ENCODE results near the gene KCNA2. TPM values are rescaled to one million over a fixed set of nuclear protein-coding genes. Genes with fewer than 3 reads are reported as not detected.

KCNA2 gene
- total RNA-seq, 1 donor from 2014 or later = 0.04 TPM

DNA sequence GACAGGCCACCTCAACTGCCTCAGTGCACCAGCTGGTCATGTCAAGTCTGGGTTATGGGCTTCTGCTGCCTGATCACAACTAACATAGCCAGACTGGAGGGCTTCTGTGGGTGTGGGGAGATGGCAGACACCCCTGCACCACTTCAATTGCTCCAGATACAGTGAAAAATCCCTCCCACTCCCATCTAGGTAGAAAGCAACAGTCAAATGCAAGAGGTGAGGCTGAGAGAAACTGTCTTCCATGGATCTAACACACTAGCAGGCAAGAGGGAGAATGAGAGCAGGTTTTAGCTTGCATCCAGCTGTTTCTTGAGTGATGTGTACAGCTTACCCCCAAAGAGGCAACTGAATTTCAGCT lies 10.8 kb downstream of the KCNA2 start:
- no peak for DNase-seq (ENCODE audit: low spot score)
- no peak overlapping the region for H3K4me3 ChIP-seq
- H2AFZ ChIP-seq (replicated peaks) = no peak overlapping the region
- H3K27me3 Mint-ChIP-seq (ENCODE audit: insufficient read depth, low read depth) = no peaks in the 10 kb centered on the region
- no peak overlapping the region for H3K9ac ChIP-seq
- H3K79me2 ChIP-seq (ENCODE audit: low read depth) = no peaks in the 10 kb centered on the region
- no peak overlapping the region for H3K27ac Mint-ChIP-seq
- H3K36me3 Mint-ChIP-seq = no peaks in the 10 kb centered on the region
- peaks cover 60% of the 10 kb centered on the region for H3K27me3 ChIP-seq
- H3K4me1 Mint-ChIP-seq = peaks cover 5% of the 10 kb centered on the region
- peaks cover 2% of the 10 kb centered on the region for H3K9me3 Mint-ChIP-seq
- TF ChIP-seq, protein P1, sequence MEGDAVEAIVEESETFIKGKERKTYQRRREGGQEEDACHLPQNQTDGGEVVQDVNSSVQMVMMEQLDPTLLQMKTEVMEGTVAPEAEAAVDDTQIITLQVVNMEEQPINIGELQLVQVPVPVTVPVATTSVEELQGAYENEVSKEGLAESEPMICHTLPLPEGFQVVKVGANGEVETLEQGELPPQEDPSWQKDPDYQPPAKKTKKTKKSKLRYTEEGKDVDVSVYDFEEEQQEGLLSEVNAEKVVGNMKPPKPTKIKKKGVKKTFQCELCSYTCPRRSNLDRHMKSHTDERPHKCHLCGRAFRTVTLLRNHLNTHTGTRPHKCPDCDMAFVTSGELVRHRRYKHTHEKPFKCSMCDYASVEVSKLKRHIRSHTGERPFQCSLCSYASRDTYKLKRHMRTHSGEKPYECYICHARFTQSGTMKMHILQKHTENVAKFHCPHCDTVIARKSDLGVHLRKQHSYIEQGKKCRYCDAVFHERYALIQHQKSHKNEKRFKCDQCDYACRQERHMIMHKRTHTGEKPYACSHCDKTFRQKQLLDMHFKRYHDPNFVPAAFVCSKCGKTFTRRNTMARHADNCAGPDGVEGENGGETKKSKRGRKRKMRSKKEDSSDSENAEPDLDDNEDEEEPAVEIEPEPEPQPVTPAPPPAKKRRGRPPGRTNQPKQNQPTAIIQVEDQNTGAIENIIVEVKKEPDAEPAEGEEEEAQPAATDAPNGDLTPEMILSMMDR (IDR thresholded peaks at IDR 0.05) = no peak
- TF ChIP-seq EZH2phosphoT487 (IDR thresholded peaks at IDR 0.05) (no peak), EZH2 (IDR thresholded peaks at IDR 0.05) (no peak)
- H3K36me3 ChIP-seq = no peaks in the 10 kb centered on the region
- H3K9me3 ChIP-seq (ENCODE audit: low read depth) = no peaks in the 10 kb centered on the region
- no peak overlapping the region for H3K27ac ChIP-seq
- no peaks in the 10 kb centered on the region for H3F3A ChIP-seq (ENCODE audit: low read depth)
- H3K4me1 ChIP-seq = no peaks in the 10 kb centered on the region
- no peak overlapping the region for H3K4me3 Mint-ChIP-seq
- no peak overlapping the region for H3K4me2 ChIP-seq
- H4K20me1 ChIP-seq (ENCODE audit: low read depth) = no peaks in the 10 kb centered on the region

- Histone ChIP-seq H3K4me1 (no peaks in the 10 kb centered on the region), H2AFZ (replicated peaks) (no peak overlapping the region), H3K9me3 (ENCODE audit: low read depth) (no peaks in the 10 kb centered on the region), H3K79me2 (ENCODE audit: low read depth) (no peaks in the 10 kb centered on the region), H3K4me2 (no peak overlapping the region), H3K27ac (no peak overlapping the region), H4K20me1 (ENCODE audit: low read depth) (no peaks in the 10 kb centered on the region), H3K9ac (no peak overlapping the region), H3K36me3 (no peaks in the 10 kb centered on the region), H3K27me3 (peaks cover 60% of the 10 kb centered on the region), H3K4me3 (no peak overlapping the region), H3F3A (ENCODE audit: low read depth) (no peaks in the 10 kb centered on the region)
- H3K27ac Mint-ChIP-seq = no peak overlapping the region
- no peaks in the 10 kb centered on the region for H3K36me3 Mint-ChIP-seq
- H3K4me3 Mint-ChIP-seq = no peak overlapping the region
- peaks cover 2% of the 10 kb centered on the region for H3K9me3 Mint-ChIP-seq
- TF ChIP-seq, protein P1 (IDR thresholded peaks at IDR 0.05) = no peak
- TF ChIP-seq EZH2 (IDR thresholded peaks at IDR 0.05) (no peak), EZH2phosphoT487 (IDR thresholded peaks at IDR 0.05) (no peak)
- H3K27me3 Mint-ChIP-seq (ENCODE audit: insufficient read depth, low read depth) = no peaks in the 10 kb centered on the region
- H3K4me1 Mint-ChIP-seq = peaks cover 5% of the 10 kb centered on the region
- no peak for DNase-seq (ENCODE audit: low spot score)
Measured at GRCh38 chr1:110594456-110595352, 11.5 kb downstream of the KCNA2 start.

DNA sequence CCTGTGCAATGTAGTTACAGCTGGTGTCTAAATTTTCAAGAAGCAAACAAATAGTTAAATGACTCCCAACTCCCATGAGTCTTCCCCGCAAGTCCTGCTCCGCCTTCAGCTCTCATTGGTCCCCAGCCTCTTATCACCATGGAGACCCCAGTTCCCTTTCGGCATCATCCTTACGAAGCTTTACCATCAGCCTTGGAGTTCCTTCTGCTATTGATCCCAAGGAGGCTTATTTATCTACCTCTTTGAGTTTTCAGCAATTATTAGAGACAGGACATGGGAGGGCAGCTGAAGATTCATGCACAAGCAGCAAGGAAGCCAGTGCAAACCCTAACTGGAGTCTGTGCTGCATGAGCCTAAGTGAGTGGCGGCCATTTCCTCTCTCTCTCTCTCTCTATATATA lies 12.3 kb downstream of the KCNA2 start:
- no peaks in the 10 kb centered on the region for H3K4me1 ChIP-seq
- H3K27ac ChIP-seq = no peak overlapping the region
- H4K20me1 ChIP-seq (ENCODE audit: low read depth) = no peaks in the 10 kb centered on the region
- peaks cover 55% of the 10 kb centered on the region for H3K27me3 ChIP-seq
- H3K9me3 ChIP-seq (ENCODE audit: low read depth) = no peaks in the 10 kb centered on the region
- DNase-seq (ENCODE audit: low spot score) = no peak
- no peaks in the 10 kb centered on the region for H3F3A ChIP-seq (ENCODE audit: low read depth)
- no peak overlapping the region for H3K4me2 ChIP-seq
- Mint-ChIP-seq H3K4me1 (peaks cover 5% of the 10 kb centered on the region), H3K9me3 (peaks cover 2% of the 10 kb centered on the region), H3K27me3 (ENCODE audit: insufficient read depth, low read depth) (peaks cover 2% of the 10 kb centered on the region), H3K27ac (no peak overlapping the region), H3K36me3 (no peaks in the 10 kb centered on the region), H3K4me3 (no peak overlapping the region)
- TF ChIP-seq, protein P1 (IDR thresholded peaks at IDR 0.05) = no peak
- H3K9ac ChIP-seq = no peak overlapping the region
- H3K79me2 ChIP-seq (ENCODE audit: low read depth) = no peaks in the 10 kb centered on the region
- H3K36me3 ChIP-seq = no peaks in the 10 kb centered on the region
- H2AFZ ChIP-seq (replicated peaks) = no peak overlapping the region
- no peak overlapping the region for H3K4me3 ChIP-seq

Data from neural progenitor cell (in vitro differentiated cells).